Stimulated activated CD8-positive, alpha-beta memory T cell treated with anti-CD3 and anti-CD28 coated beads, Interleukin-7, amount 100 ng/mL, for 48 hours (primary cell): Measurements from ENCODE around the gene GATAD2A.
A peak's percentile ranks its signal among the peaks of the same experiment; 100 is the strongest.

Experiments used
- DNase-seq, 2 donors: peaks; one replicate each; pipeline ENCODE4 v3.0.0-alpha.2; 2020; ENCODE audit warnings: low read depth in 1 of 2; ENCODE audit errors: extremely low read depth in 1 of 2

Gene GATAD2A

DNA sequence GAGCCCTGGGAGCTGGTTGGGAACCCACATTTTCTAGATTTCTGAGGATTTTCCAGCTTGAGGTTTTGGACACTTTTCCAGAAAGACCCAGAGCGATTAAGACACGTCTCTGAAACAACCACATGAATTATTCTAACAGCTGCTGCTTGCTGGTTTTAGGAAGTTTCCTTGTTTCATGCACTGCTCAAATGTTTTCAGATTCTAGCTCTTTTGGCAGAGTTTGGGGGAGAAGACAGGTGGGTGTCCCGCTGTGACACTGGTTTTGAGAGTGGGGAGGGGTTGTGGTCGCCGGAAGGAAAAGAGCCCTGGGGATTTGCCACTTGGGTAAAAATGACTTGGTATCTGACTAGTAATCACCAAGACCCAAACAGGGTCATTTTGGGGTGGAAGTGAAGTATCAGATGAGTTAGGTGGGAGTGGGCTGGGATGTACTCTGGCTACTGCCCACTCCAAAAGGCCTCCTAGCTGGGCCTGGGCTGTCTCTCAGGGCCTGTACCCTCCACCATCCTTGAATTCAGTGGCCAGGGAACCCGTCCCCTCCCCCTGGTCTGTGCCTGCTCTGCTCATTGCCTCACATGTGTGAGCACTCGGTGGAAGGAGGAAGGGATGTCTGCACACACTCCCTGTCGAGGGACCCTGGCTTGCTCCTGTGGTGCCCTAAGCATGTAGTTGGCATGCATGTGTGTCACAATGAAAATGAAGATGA is 13.2 kb downstream of the GATAD2A start:
- DNase-seq = no peak

DNA sequence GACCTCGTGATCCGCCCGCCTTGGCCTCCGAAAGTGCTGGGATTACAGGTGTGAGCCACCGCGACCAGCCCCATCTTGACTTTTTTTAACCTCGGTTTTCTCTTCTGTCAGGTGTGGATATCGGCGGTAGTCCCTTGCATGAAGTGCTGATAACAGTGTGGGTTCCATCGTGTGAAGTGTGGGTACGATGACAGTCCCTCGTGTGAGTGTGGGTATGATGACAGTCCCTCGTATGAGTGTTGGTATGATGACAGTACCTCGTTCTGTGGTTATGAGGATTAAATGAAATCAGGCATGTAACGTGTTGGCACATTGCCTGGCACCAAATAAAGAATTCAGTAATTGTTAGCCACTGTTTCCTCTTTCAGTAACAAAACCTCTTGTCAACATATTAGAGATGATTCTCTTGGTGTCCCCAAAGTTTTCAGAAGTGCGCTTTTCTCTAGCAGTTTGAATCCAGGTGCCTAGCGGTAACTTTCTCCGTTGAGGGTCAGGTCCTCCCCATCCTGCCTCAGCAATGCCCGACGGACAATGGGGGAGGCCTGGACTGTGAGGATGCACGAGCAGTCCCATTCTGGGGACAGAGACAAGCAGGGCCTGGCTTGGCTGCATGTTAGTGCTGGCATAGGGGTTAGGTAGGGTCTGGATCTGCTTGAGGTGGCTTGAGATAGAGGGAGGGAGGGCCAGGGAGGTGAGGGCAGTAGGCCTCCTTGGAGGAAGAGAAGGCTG is 15.3 kb downstream of the GATAD2A start:
- peak in 1 of 2 donors; percentile 45 for DNase-seq

DNA sequence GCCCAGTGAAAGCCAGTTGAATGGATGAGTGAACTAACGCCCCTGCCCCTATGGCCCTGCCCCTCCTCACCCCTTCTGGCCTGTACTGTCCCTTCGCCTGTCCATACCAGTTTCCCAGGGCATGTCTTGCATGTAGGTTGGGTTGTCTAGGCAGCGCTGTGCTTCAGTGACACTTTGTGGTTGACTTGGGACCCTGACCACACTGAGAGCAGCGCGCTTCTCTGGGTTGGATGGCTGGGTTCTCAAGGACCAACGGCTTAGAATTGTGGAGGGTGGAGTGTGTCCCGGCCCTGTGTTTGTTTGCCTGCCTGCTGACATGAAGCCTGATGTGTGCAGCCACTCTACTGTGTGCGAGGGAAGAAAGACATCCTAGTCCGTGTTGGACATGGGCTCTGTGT is 15.8 kb downstream of the GATAD2A start:
- no peak for DNase-seq

DNA sequence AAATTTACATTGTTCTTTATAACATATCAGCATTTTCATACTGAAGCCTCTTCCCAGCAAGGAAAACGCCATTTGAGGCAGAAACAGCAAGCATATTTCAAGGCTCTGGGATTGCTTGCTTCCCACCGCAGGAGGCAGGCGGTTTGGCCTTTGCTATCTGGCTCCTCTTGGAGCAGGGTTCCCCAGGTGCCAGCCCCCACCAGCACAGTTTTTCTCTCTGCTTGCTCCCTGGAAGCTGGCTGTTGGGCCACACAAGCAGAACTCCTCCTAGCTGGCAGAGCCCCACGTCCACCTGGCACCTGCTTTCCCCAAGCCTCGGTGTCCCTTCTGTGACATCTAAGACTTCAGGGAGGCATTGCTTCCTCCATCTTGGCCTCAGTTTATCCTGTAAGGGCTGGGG is 16.7 kb downstream of the GATAD2A start:
- DNase-seq = no peak

GRCh38 chr19:19423322-19423721 is 17.8 kb downstream of the GATAD2A start:
- DNase-seq = no peak

- DNase-seq = no peak
Observed at GRCh38 chr19:19425170-19425875, 19.8 kb downstream of the GATAD2A start.

- DNase-seq = no peak
Observed at GRCh38 chr19:19426216-19426615, 20.7 kb downstream of the GATAD2A start.

DNA sequence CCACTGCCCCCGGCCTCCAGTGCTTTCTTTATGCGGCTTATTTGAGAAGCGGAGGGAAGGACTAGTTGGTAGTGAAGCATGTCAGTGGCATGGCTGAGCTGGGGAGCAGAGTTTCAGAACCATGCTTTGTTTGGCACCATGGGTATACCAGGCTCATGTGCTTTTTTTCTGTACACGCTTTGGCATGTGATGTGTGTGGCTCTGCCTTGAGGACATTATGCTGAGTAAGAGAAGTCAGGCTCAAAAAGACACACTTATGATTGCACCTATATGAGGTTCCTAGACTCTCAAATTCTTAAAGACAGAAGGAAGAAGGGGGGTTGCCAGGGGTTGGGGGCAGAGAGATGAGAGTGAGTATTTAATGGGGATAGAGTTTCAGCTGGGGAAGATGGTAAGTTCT is 21.3 kb downstream of the GATAD2A start:
- no peak for DNase-seq

GRCh38 chr19:19427302-19427701 is 21.8 kb downstream of the GATAD2A start:
- no peak for DNase-seq

DNA sequence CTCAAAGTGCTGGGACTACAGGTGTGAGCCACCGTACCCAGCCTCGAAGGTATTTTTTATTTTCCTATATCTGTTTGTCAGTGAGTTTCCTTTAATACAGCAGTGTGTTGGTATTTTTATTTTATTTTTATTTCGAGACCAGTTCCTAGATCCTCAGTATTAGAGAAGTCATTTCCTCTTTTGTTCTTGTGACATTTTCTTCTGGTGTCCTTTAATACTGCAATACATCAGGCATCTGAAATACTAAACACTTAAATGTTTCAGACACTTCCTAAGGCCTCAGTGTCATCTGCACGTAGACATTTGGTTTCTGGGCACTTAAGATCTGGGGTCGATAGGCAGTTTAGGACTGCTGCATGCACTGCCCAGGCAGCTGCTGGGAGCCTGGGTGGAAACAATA is 22.5 kb downstream of the GATAD2A start:
- no peak for DNase-seq

GRCh38 chr19:19428746-19429145 is 23.3 kb downstream of the GATAD2A start:
- no peak for DNase-seq

GRCh38 chr19:19429361-19429760 is 23.9 kb downstream of the GATAD2A start:
- DNase-seq = no peak

GRCh38 chr19:19432732-19433131 is 27.3 kb downstream of the GATAD2A start:
- no peak for DNase-seq

- no peak for DNase-seq
Observed at GRCh38 chr19:19433666-19434213, 28.3 kb downstream of the GATAD2A start.

DNA sequence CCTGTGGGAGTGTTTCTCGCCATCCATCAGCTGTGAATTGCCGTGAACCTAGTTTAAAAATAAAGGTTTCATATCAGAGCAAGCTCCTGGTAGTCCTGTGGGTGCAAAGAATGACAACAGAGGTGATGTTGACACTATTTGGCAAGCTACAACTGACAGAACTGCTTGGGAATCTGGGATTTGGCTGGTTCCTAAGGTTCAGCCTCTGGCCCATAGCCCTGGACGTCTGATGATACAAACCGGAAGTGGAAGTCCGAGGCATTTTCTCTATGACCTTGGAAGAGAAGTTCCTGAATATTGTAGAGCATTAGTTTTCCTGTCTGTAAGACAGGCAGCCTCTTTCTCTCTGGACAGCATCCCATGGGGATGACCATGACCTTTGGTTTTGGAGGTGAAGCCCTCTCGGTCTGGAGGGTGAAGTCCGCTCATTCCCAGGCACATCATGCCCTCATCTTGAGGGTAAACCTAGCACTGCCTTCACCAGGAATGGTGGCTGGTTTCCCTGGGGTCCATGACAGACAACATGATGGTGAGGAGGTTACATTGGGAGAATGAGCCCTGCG is 29.1 kb downstream of the GATAD2A start:
- DNase-seq = no peak

GRCh38 chr19:19436137-19436691 is 30.7 kb downstream of the GATAD2A start:
- DNase-seq = no peak

DNA sequence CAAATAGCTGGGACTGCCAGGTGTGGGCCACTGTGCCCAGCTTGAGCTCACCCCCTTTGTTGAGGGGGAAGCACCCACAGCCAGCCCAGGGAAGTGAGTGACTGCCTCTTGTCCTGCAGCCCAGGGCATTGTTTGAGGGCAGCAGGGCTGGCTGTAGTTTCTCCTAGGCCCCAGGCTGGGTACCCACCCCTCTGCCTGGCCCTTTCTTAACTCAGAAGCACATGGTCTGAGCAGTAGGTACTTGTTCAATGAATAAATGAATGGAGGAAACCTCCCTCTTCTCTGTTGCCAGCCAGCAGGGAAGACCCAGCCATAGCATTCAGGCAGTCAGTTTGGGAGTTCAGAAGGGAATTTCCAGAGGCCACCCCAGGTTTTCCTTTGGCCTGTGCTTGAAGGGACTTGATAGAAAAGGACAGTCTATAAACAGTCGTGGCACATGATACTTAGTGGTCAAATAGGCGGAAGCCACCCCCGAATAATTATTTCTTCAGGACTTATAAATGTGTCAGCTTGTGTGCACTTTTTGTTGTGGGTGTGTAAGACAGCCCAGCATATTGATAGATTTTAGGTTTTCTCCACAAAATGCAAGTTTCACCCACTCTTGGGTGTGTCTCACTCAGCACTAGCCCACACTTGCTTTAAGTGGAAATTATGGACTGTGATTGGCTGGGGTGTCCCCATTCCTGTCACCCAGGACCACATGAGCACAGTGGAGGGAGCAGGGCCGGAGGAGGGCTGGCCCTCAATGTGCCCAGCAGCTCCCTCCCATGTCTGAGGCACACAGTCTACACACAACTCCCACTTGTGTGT is 33.1 kb downstream of the GATAD2A start:
- DNase-seq = no peak

DNA sequence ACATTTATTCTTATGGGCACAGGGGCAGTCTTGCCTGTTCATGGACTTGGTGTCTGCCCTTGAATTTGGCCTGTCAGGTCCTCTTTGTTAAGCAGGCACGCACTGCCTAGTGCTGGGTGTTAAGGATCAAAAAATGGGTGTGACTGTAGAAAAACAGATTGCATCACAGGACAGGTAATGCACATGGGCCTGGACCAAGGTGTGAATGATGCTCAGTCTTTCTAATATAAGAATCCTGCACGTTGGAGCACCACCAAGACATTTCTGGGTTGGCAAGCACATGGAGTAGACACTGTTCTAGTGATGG is 33.7 kb downstream of the GATAD2A start:
- no peak for DNase-seq

- DNase-seq = no peak
Observed at GRCh38 chr19:19443283-19443682, 37.8 kb downstream of the GATAD2A start.

DNA sequence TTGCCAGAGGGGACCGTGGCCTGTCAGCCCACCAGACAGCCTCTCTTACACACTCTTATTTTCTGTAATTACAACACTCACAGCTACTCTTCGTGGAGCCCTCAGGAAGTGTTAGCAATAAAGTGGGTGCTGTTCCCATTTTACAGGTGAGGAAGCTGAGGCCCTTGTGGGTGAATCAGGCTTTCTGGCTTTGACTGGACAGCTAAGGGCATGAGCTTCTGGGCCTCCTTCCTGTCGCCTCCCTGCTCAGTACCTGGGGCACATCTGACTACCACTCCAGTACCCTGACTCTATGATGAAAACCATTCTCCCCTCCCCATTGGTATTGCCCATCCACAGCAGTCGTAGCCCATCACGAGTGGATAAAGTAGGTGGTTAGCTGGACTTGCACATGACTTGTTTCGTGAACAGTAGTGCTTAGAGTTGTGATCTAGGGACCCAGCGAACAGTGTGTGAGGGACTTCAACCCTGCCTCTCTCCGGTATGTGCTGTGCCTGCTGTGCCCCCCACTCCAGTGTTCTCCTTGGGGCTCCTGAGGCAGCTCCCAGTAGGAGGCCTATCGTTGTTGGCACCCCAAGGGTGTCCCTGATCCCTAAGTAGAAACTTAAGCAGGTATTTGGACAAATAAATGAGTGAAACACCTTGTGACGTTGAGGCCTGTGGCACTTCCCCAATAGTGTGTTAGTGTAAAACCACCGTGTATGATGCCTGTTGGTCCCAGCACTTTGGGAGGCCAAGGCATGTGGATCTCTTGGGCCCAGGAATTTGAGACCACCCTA is 38.6 kb downstream of the GATAD2A start:
- no peak for DNase-seq
